Measurements from ENCODE around the gene DNAJC21.
"Not testable (repeated sequence)": the region's sequence is repeated elsewhere in the genome, so short reads cannot be mapped to it uniquely, and the experiment has no call there.

DNAJC21 gene

GRCh38 chr5:34970552-34970951 lies 41.2 kb downstream of the DNAJC21 start:
- no peak overlapping the region for H3K9ac ChIP-seq (ENCODE audit: low read length in 5 of 5)

GRCh38 chr5:34971655-34972054 lies 42.3 kb downstream of the DNAJC21 start:
- H3K36me3 ChIP-seq (ENCODE audit: control insufficient read depth in 5 of 5, insufficient read depth in 5 of 5, low read length in 5 of 5); H3K4me1 ChIP-seq (ENCODE audit: control insufficient read depth in 5 of 5, insufficient read depth in 5 of 5, low read length in 5 of 5); H3K4me3 ChIP-seq (ENCODE audit: low read depth in 1 of 5, low read length in 5 of 5); H3K27me3 ChIP-seq (ENCODE audit: control insufficient read depth in 5 of 5, insufficient read depth in 4 of 5, low read length in 5 of 5); H3K27ac ChIP-seq (ENCODE audit: low read depth, low read length); H3K9ac ChIP-seq (ENCODE audit: low read length in 5 of 5); H3K9me3 ChIP-seq (ENCODE audit: control insufficient read depth in 5 of 5, low read length in 5 of 5): not testable (repeated sequence)

More at GRCh38 chr5:34970552-34970951, 41.2 kb downstream of the DNAJC21 start:
- Histone ChIP-seq H3K9me3 (ENCODE audit: control insufficient read depth in 5 of 5, low read length in 5 of 5) (no peaks in the 10 kb centered on the region), H3K4me1 (ENCODE audit: control insufficient read depth in 5 of 5, insufficient read depth in 5 of 5, low read length in 5 of 5) (no peaks in the 10 kb centered on the region), H3K27me3 (ENCODE audit: control insufficient read depth in 5 of 5, insufficient read depth in 4 of 5, low read length in 5 of 5) (no peaks in the 10 kb centered on the region), H3K4me3 (ENCODE audit: low read depth in 1 of 5, low read length in 5 of 5) (no peak overlapping the region), H3K36me3 (ENCODE audit: control insufficient read depth in 5 of 5, insufficient read depth in 5 of 5, low read length in 5 of 5) (no peaks in the 10 kb centered on the region), H3K27ac (ENCODE audit: low read depth, low read length) (no peak overlapping the region)

- no peaks in the 10 kb centered on the region for H3K36me3 ChIP-seq (ENCODE audit: control insufficient read depth in 5 of 5, insufficient read depth in 5 of 5, low read length in 5 of 5)
- no peak overlapping the region for H3K9ac ChIP-seq (ENCODE audit: low read length in 5 of 5)
- H3K4me1 ChIP-seq (ENCODE audit: control insufficient read depth in 5 of 5, insufficient read depth in 5 of 5, low read length in 5 of 5): no peaks in the 10 kb centered on the region
- no peak overlapping the region for H3K27ac ChIP-seq (ENCODE audit: low read depth, low read length)
- no peaks in the 10 kb centered on the region for H3K9me3 ChIP-seq (ENCODE audit: control insufficient read depth in 5 of 5, low read length in 5 of 5)
- H3K4me3 ChIP-seq (ENCODE audit: low read depth in 1 of 5, low read length in 5 of 5): no peak overlapping the region
- no peaks in the 10 kb centered on the region for H3K27me3 ChIP-seq (ENCODE audit: control insufficient read depth in 5 of 5, insufficient read depth in 4 of 5, low read length in 5 of 5)
Observed at GRCh38 chr5:34976347-34976746, 47.0 kb downstream of the DNAJC21 start.

GRCh38 chr5:34977934-34978613 lies 48.7 kb downstream of the DNAJC21 start:
- Histone ChIP-seq H3K4me1 (ENCODE audit: control insufficient read depth in 5 of 5, insufficient read depth in 5 of 5, low read length in 5 of 5) (no peaks in the 10 kb centered on the region), H3K36me3 (ENCODE audit: control insufficient read depth in 5 of 5, insufficient read depth in 5 of 5, low read length in 5 of 5) (no peaks in the 10 kb centered on the region), H3K9ac (ENCODE audit: low read length in 5 of 5) (no peak overlapping the region), H3K27me3 (ENCODE audit: control insufficient read depth in 5 of 5, insufficient read depth in 4 of 5, low read length in 5 of 5) (no peaks in the 10 kb centered on the region), H3K4me3 (ENCODE audit: low read depth in 1 of 5, low read length in 5 of 5) (no peak overlapping the region), H3K9me3 (ENCODE audit: control insufficient read depth in 5 of 5, low read length in 5 of 5) (no peaks in the 10 kb centered on the region), H3K27ac (ENCODE audit: low read depth, low read length) (no peak overlapping the region)

GRCh38 chr5:34978681-34979080 lies 49.3 kb downstream of the DNAJC21 start:
- Histone ChIP-seq H3K9ac (ENCODE audit: low read length in 5 of 5) (no peak overlapping the region), H3K9me3 (ENCODE audit: control insufficient read depth in 5 of 5, low read length in 5 of 5) (no peaks in the 10 kb centered on the region)

GRCh38 chr5:34982823-34983222 lies 53.5 kb downstream of the DNAJC21 start:
- no peak overlapping the region for H3K27ac ChIP-seq (ENCODE audit: low read depth, low read length)
- peaks cover 5 to 19% (median 8%) of the 10 kb centered on the region in 5 donors for H3K9me3 ChIP-seq (ENCODE audit: control insufficient read depth in 5 of 5, low read length in 5 of 5)
- no peaks in the 10 kb centered on the region for H3K27me3 ChIP-seq (ENCODE audit: control insufficient read depth in 5 of 5, insufficient read depth in 4 of 5, low read length in 5 of 5)
- H3K36me3 ChIP-seq (ENCODE audit: control insufficient read depth in 5 of 5, insufficient read depth in 5 of 5, low read length in 5 of 5): no peaks in the 10 kb centered on the region
- no peak overlapping the region for H3K9ac ChIP-seq (ENCODE audit: low read length in 5 of 5)
- no peak overlapping the region for H3K4me3 ChIP-seq (ENCODE audit: low read depth in 1 of 5, low read length in 5 of 5)
- no peaks in the 10 kb centered on the region for H3K4me1 ChIP-seq (ENCODE audit: control insufficient read depth in 5 of 5, insufficient read depth in 5 of 5, low read length in 5 of 5)

More at GRCh38 chr5:34978681-34979080, 49.3 kb downstream of the DNAJC21 start:
- H3K27me3 ChIP-seq (ENCODE audit: control insufficient read depth in 5 of 5, insufficient read depth in 4 of 5, low read length in 5 of 5): no peaks in the 10 kb centered on the region
- no peak overlapping the region for H3K27ac ChIP-seq (ENCODE audit: low read depth, low read length)
- no peaks in the 10 kb centered on the region for H3K4me1 ChIP-seq (ENCODE audit: control insufficient read depth in 5 of 5, insufficient read depth in 5 of 5, low read length in 5 of 5)
- no peak overlapping the region for H3K4me3 ChIP-seq (ENCODE audit: low read depth in 1 of 5, low read length in 5 of 5)
- H3K36me3 ChIP-seq (ENCODE audit: control insufficient read depth in 5 of 5, insufficient read depth in 5 of 5, low read length in 5 of 5): no peaks in the 10 kb centered on the region

- Histone ChIP-seq H3K4me3 (ENCODE audit: low read depth in 1 of 5, low read length in 5 of 5) (no peak overlapping the region), H3K4me1 (ENCODE audit: control insufficient read depth in 5 of 5, insufficient read depth in 5 of 5, low read length in 5 of 5) (no peaks in the 10 kb centered on the region), H3K36me3 (ENCODE audit: control insufficient read depth in 5 of 5, insufficient read depth in 5 of 5, low read length in 5 of 5) (no peaks in the 10 kb centered on the region), H3K27me3 (ENCODE audit: control insufficient read depth in 5 of 5, insufficient read depth in 4 of 5, low read length in 5 of 5) (no peaks in the 10 kb centered on the region), H3K27ac (ENCODE audit: low read depth, low read length) (no peak overlapping the region), H3K9ac (ENCODE audit: low read length in 5 of 5) (no peak overlapping the region), H3K9me3 (ENCODE audit: control insufficient read depth in 5 of 5, low read length in 5 of 5) (peaks cover 5 to 19% (median 8%) of the 10 kb centered on the region in 5 donors)
Observed at GRCh38 chr5:34986965-34987364, 57.6 kb downstream of the DNAJC21 start.

GRCh38 chr5:34991486-34992238 lies 62.3 kb downstream of the DNAJC21 start:
- no peaks in the 10 kb centered on the region for H3K4me1 ChIP-seq (ENCODE audit: control insufficient read depth in 5 of 5, insufficient read depth in 5 of 5, low read length in 5 of 5)
- peaks cover 0 to 7% (median 4%) of the 10 kb centered on the region in 5 donors for H3K9me3 ChIP-seq (ENCODE audit: control insufficient read depth in 5 of 5, low read length in 5 of 5)
- H3K27me3 ChIP-seq (ENCODE audit: control insufficient read depth in 5 of 5, insufficient read depth in 4 of 5, low read length in 5 of 5): peaks cover 0 to 3% (median 0%) of the 10 kb centered on the region in 5 donors
- H3K9ac ChIP-seq (ENCODE audit: low read length in 5 of 5): no peak overlapping the region
- H3K36me3 ChIP-seq (ENCODE audit: control insufficient read depth in 5 of 5, insufficient read depth in 5 of 5, low read length in 5 of 5): no peaks in the 10 kb centered on the region
- H3K4me3 ChIP-seq (ENCODE audit: low read depth in 1 of 5, low read length in 5 of 5): no peak overlapping the region
- H3K27ac ChIP-seq (ENCODE audit: low read depth, low read length): no peak overlapping the region

- H3K27ac ChIP-seq (ENCODE audit: low read depth, low read length): no peak overlapping the region
- peaks cover 0 to 3% (median 0%) of the 10 kb centered on the region in 5 donors for H3K27me3 ChIP-seq (ENCODE audit: control insufficient read depth in 5 of 5, insufficient read depth in 4 of 5, low read length in 5 of 5)
Observed at GRCh38 chr5:34993951-34994350, 64.6 kb downstream of the DNAJC21 start.

GRCh38 chr5:34996261-34996660 lies 66.9 kb downstream of the DNAJC21 start:
- Histone ChIP-seq H3K36me3 (ENCODE audit: control insufficient read depth in 5 of 5, insufficient read depth in 5 of 5, low read length in 5 of 5) (no peaks in the 10 kb centered on the region), H3K9ac (ENCODE audit: low read length in 5 of 5) (no peak overlapping the region), H3K27me3 (ENCODE audit: control insufficient read depth in 5 of 5, insufficient read depth in 4 of 5, low read length in 5 of 5) (peaks cover 0 to 3% (median 0%) of the 10 kb centered on the region in 5 donors)

More at GRCh38 chr5:34993951-34994350, 64.6 kb downstream of the DNAJC21 start:
- Histone ChIP-seq H3K4me1 (ENCODE audit: control insufficient read depth in 5 of 5, insufficient read depth in 5 of 5, low read length in 5 of 5) (no peaks in the 10 kb centered on the region), H3K9me3 (ENCODE audit: control insufficient read depth in 5 of 5, low read length in 5 of 5) (no peaks in the 10 kb centered on the region), H3K4me3 (ENCODE audit: low read depth in 1 of 5, low read length in 5 of 5) (no peak overlapping the region), H3K36me3 (ENCODE audit: control insufficient read depth in 5 of 5, insufficient read depth in 5 of 5, low read length in 5 of 5) (no peaks in the 10 kb centered on the region), H3K9ac (ENCODE audit: low read length in 5 of 5) (no peak overlapping the region)

More at GRCh38 chr5:34996261-34996660, 66.9 kb downstream of the DNAJC21 start:
- Histone ChIP-seq H3K27ac (ENCODE audit: low read depth, low read length) (no peak overlapping the region), H3K4me3 (ENCODE audit: low read depth in 1 of 5, low read length in 5 of 5) (no peak overlapping the region), H3K9me3 (ENCODE audit: control insufficient read depth in 5 of 5, low read length in 5 of 5) (no peaks in the 10 kb centered on the region), H3K4me1 (ENCODE audit: control insufficient read depth in 5 of 5, insufficient read depth in 5 of 5, low read length in 5 of 5) (no peaks in the 10 kb centered on the region)

Data from subcutaneous abdominal adipose tissue (tissue), 5 donors.